H1 (cell line): ENCODE measurements around the gene GXYLT1.

Experiments used
- BRCA1 ChIP-seq: IDR thresholded peaks from 2 replicates; pipeline ENCODE4 v1.6.1; 2012; ENCODE audit warnings: low read depth, low read length, improper control_type of control experiment
- CEBPB ChIP-seq: IDR thresholded peaks from 2 replicates; pipeline ENCODE4 v1.6.1; 2012; ENCODE audit warnings: low read depth, low read length
- CTCF ChIP-seq, 3 experiments: IDR thresholded peaks; 1 replicate in 2 of 3; 2 replicates in 1 of 3; pipeline versions ENCODE4 v1.5.1 to v1.6.1; 2011; ENCODE audit warnings: low read length in 3 of 3, mild to moderate bottlenecking in 3 of 3, inconsistent platforms in 2 of 3, low read depth in 1 of 3, moderate library complexity in 1 of 3; ENCODE audit not compliant: insufficient read depth in 1 of 3; ENCODE audit errors: control extremely low read depth in 1 of 3
- EP300 ChIP-seq, 2 experiments: IDR thresholded peaks; 1 replicate in 1 of 2; 2 replicates in 1 of 2; pipeline ENCODE4 v1.6.1; 2011 to 2012; ENCODE audit warnings: low read depth in 2 of 2, low read length in 2 of 2, mild to moderate bottlenecking in 2 of 2, borderline replicate concordance in 1 of 2, inconsistent platforms in 1 of 2, moderate library complexity in 1 of 2
- EZH2 ChIP-seq: fragments of 200-600 bp; sonication (generic); IDR thresholded peaks from 2 replicates; pipeline ENCODE4 v1.7.1; 2012; ENCODE audit warnings: low read depth, mild to moderate bottlenecking, moderate library complexity, low read length, inconsistent platforms; ENCODE audit not compliant: severe bottlenecking
- POLR2AphosphoS5 ChIP-seq: IDR thresholded peaks from 2 replicates; pipeline ENCODE4 v1.6.1; 2011; ENCODE audit warnings: low read depth, low read length
- RAD21 ChIP-seq, 2 experiments: IDR thresholded peaks in 1 of 2; conservative IDR thresholded peaks in 1 of 2; 2 replicates each; pipeline ENCODE4 v1.6.1; 2011; ENCODE audit warnings: low read depth in 2 of 2, low read length in 2 of 2, improper control_type of control experiment in 1 of 2, inconsistent platforms in 1 of 2, mild to moderate bottlenecking in 1 of 2, moderate library complexity in 1 of 2
- RFX5 ChIP-seq: IDR thresholded peaks from 2 replicates; pipeline ENCODE4 v1.6.1; 2011; ENCODE audit warnings: low read depth, low read length, improper control_type of control experiment, borderline replicate concordance
- TAF1 ChIP-seq: IDR thresholded peaks from 2 replicates; pipeline ENCODE4 v1.6.1; 2011; ENCODE audit warnings: mild to moderate bottlenecking, low read depth, low read length

GRCh38 chr12:42141981-42142606, 2.6 kb downstream of the GXYLT1 start:
- no peak for TF ChIP-seq CTCF (IDR thresholded peaks at IDR 0.05; ENCODE audit: control extremely low read depth in 1 of 3, insufficient read depth in 1 of 3, low read depth in 1 of 3, low read length in 3 of 3)
- no peak for TF ChIP-seq RAD21 (IDR thresholded peaks at IDR 0.05 in 1 of 2, conservative IDR thresholded peaks at IDR 0.05 in 1 of 2; ENCODE audit: low read depth in 2 of 2, low read length in 2 of 2)
- TF ChIP-seq RFX5 = no peak
- TF ChIP-seq EZH2 = no peak
- no peak for TF ChIP-seq EP300 (IDR thresholded peaks at IDR 0.05; ENCODE audit: borderline replicate concordance in 1 of 2, low read depth in 2 of 2, low read length in 2 of 2)
- no peak for TF ChIP-seq CEBPB
- TF ChIP-seq POLR2AphosphoS5 = no peak
- TF ChIP-seq BRCA1 = no peak
- no peak for TF ChIP-seq TAF1
